ENCODE measurements around the gene MVD.

MVD gene

DNA sequence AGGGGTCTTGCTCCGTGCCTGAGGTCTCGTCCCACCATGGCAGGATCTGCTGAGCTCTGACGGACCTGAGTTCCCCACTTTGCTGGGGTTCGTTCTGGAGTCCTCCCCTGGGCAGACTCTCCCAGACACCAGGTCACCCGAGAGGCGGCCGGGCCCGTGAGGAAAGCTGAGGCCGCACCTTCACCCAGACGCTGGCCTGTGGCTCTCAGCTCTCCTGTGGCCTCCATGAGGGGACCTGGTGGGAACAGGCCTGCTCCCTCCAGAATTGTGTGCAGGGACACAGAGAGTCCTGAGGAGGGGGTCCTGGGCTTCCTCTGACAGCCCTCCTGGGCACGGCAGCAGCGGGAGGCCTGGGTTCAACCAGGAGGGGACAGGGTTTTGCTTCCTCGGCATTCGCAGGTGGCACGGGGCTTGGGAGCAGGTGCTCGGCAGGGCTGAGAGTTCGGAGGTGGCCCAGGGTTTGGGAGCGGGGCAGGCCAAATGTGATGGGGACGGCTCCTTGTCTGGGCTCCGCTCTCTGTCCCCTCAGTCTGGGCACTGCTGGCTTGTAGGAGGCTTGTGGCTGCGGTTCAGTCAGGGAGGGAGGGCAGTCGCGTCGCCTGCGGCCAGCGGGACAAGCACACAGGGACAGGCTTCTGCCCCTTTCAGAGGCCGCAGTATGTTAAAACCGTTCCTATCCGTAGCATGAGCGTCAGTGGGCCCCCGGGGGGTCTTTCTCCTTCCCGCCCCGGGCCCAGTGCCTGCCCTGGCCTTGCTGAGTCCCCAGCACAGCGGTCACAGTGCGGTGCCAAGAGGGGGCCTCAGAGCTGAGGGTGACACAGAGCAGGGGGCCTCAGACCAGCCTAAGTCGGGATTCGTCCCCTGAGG, 31.6 kb upstream of the MVD start:
- H3K4me3 ChIP-seq (ENCODE audit: low read depth, low read length) = no peak overlapping the region
- no peak for TF ChIP-seq CTCF (IDR thresholded peaks at IDR 0.05; ENCODE audit: low read depth, low read length, missing control alignments)
- H3K27ac ChIP-seq = no peak overlapping the region
- no peak for DNase-seq
- peaks cover 25% of the 10 kb centered on the region for H3K36me3 ChIP-seq (replicated peaks)
- in situ Hi-C loops (cut with HindIII; ENCODE audit: low pct_ligation_motif_present, low sequenced_read_pairs) = no loop called here
- H3K27me3 ChIP-seq (replicated peaks) = no peaks in the 10 kb centered on the region

- in situ Hi-C loops (cut with HindIII; ENCODE audit: low pct_ligation_motif_present, low sequenced_read_pairs) = no loop called here
- no peaks in the 10 kb centered on the region for H3K27me3 ChIP-seq (replicated peaks)
Measured at GRCh38 chr16:88693420-88694177, 30.7 kb upstream of the MVD start.

DNA sequence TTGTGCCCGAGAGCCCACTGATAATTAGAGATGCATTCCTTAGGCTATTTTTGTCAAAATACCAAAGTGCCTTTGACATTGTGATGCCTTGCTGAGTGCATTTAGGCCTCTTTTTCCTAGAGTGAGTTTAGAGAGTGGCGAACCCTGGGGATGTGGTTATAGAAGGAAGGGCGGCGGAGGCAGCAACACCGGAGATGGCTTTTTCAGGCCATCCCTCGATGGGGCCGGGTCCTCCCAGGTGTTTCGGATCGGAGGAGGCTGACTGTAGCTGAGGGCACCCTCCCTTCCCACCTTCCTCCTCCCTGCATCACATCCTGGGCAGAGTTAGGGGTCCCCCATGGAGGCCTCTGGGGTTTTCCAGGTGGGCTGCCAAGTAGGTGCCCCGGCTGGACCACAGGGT, 30.0 kb upstream of the MVD start:
- peaks cover 16% of the 10 kb centered on the region for H3K36me3 ChIP-seq (replicated peaks)
- in situ Hi-C loops (cut with HindIII; ENCODE audit: low pct_ligation_motif_present, low sequenced_read_pairs) = no loop called here
- DNase-seq = no peak
- peaks cover 2% of the 10 kb centered on the region for H3K27me3 ChIP-seq (replicated peaks)
- no peak overlapping the region for H3K4me3 ChIP-seq (ENCODE audit: low read depth, low read length)
- TF ChIP-seq CTCF (IDR thresholded peaks at IDR 0.05; ENCODE audit: low read depth, low read length, missing control alignments) = no peak
- no peak overlapping the region for H3K27ac ChIP-seq

More at GRCh38 chr16:88693420-88694177, 30.7 kb upstream of the MVD start:
- Histone ChIP-seq H3K36me3 (replicated peaks) (peaks cover 23% of the 10 kb centered on the region), H3K4me3 (ENCODE audit: low read depth, low read length) (no peak overlapping the region), H3K27ac (no peak overlapping the region)
- no peak for TF ChIP-seq CTCF (IDR thresholded peaks at IDR 0.05; ENCODE audit: low read depth, low read length, missing control alignments)
- no peak for DNase-seq

DNA sequence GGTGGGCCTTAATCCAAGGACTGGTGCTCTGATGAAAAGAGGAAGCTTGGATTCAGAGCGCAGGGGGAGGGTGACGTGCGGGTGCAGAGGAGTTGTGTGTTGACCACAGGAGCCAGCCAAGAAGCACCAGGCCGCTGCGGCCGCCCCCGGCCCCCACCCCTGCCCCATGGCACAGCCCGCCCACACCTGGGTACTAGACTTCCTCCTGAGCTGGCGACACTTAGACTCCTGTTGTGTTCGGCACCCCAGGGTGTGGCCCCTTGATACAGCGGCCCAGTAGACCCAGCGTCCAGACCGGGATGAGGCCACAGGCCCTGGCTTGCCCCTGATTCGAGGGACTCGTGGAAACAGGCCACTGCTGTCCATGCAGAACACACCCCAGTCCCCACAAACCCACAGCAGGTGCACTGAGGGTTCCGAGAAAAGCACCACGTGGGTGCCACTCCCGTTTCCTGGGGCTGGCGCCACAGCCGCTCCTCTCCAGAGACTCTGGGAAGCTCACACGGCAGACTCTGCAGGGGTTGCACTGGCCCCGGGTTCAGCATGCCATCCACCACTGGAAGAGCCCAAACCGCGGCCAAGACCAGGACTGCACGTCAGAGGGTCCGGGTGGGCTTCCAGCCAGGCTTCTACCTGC, 29.2 kb upstream of the MVD start:
- peaks cover 2% of the 10 kb centered on the region for H3K27me3 ChIP-seq (replicated peaks)
- H3K36me3 ChIP-seq (replicated peaks) = peaks cover 8% of the 10 kb centered on the region
- DNase-seq = no peak
- in situ Hi-C loops (cut with HindIII; ENCODE audit: low pct_ligation_motif_present, low sequenced_read_pairs) = no loop called here
- TF ChIP-seq CTCF (IDR thresholded peaks at IDR 0.05; ENCODE audit: low read depth, low read length, missing control alignments) = no peak
- no peak overlapping the region for H3K4me3 ChIP-seq (ENCODE audit: low read depth, low read length)
- H3K27ac ChIP-seq = no peak overlapping the region

GRCh38 chr16:88691129-88691813, 28.4 kb upstream of the MVD start:
- no peak for DNase-seq
- TF ChIP-seq CTCF (IDR thresholded peaks at IDR 0.05; ENCODE audit: low read depth, low read length, missing control alignments) = no peak
- no peak overlapping the region for H3K27ac ChIP-seq
- in situ Hi-C loops (cut with HindIII; ENCODE audit: low pct_ligation_motif_present, low sequenced_read_pairs) = no loop called here
- H3K27me3 ChIP-seq (replicated peaks) = peaks cover 2% of the 10 kb centered on the region
- H3K36me3 ChIP-seq (replicated peaks) = peaks cover 4% of the 10 kb centered on the region
- H3K4me3 ChIP-seq (ENCODE audit: low read depth, low read length) = no peak overlapping the region
